ENCODE results near the gene VWA2. TPM values are rescaled to one million over a fixed set of nuclear protein-coding genes. Genes with fewer than 3 reads are reported as not detected.

The VWA2 gene
- total RNA-seq = 1 to 10 TPM in 1 of 4 donors, under 1 TPM in 1, not detected in 2; 0.64 to 3.3 TPM

DNA sequence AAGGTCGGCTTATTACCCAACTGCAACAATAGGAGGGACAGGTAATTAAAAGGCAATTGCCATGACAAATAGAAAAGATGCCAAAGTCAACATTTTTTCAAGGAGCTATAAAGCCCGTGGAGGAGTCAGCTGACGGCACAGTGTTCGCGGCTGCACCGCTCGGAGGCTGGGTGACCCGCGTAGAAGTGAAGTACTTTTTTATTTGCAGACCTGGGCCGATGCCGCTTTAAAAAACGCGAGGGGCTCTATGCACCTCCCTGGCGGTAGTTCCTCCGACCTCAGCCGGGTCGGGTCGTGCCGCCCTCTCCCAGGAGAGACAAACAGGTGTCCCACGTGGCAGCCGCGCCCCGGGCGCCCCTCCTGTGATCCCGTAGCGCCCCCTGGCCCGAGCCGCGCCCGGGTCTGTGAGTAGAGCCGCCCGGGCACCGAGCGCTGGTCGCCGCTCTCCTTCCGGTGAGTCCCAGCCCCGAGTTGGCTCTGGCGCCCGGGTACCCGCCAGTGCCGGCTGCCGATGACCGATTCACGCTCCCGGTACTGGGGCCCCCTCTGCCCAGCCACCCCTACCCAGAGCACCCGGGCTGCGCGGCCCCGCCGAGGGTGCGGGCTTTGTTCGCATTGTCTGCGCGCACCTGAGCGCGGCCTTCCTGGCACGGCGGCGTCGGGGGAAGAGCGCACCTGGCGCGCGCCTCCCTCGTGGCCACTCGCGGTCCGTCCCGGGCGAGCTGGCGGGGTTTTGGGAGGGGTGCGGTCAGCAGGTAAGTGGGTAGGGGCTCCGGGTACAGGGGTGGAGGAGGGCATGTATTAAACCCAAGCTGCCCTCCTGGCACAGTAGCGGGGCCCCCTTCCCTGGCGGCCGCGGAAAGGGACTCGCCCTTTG, at the start of gene VWA2:
Gene VWA2, plus strand, starts transcription at position 138 of the 877 bp plus-strand sequence. CDS start 9,460 bp downstream, outside the sequence.
- DNase-seq = peak; percentile 57
- WGBS, 2 donors (ENCODE audit: low coverage in 1 of 2) = 0 to 3% methylated on average over 9 to 51 of the region's 79 CpGs
- peak in 1 of 3 donors; percentile 31 for TF ChIP-seq POLR2AphosphoS5 (IDR thresholded peaks at IDR 0.05)
- no peak for TF ChIP-seq POLR2A (IDR thresholded peaks at IDR 0.05)
- Histone ChIP-seq H3K27me3 (peaks cover 99% of the 10 kb centered on the region), H3K27ac (no peak within 1 kb of the TSS), H3K36me3 (no peaks in the 10 kb centered on the region), H3K4me1 (peaks cover 0 to 15% (median 11%) of the 10 kb centered on the region in 4 donors), H3K9me3 (no peaks in the 10 kb centered on the region), H3K4me3 (peak within 1 kb of the TSS; percentile 5 to 47 (median 33))
- intact Hi-C loops (cut with DNase I; ENCODE audit: low total_unique reads) (no loop called here), in situ Hi-C loops (cut with MboI; ENCODE audit: low pct_ligation_motif_present in 1 of 4, low pct_unique_long_range_greater_than_20kb in 1 of 4, low sequenced_read_pairs in 3 of 4) (no loop called here)

GRCh38 chr10:114189700-114190099, 49.4 kb upstream of the VWA2 start:
- intact Hi-C loops (cut with DNase I; ENCODE audit: low total_unique reads) (no loop called here), in situ Hi-C loops (cut with MboI; ENCODE audit: low pct_ligation_motif_present in 1 of 4, low pct_unique_long_range_greater_than_20kb in 1 of 4, low sequenced_read_pairs in 3 of 4) (no loop called here)
- no peaks in the 10 kb centered on the region for H3K27me3 ChIP-seq
- TF ChIP-seq EP300 (IDR thresholded peaks at IDR 0.05; ENCODE audit: low read depth) = no peak
- TF ChIP-seq POLR2AphosphoS5 (IDR thresholded peaks at IDR 0.05) = no peak
- no peak for TF ChIP-seq CTCF (IDR thresholded peaks at IDR 0.05)
- TF ChIP-seq POLR2A (IDR thresholded peaks at IDR 0.05) = no peak
- no peak overlapping the region for H3K27ac ChIP-seq
- no peaks in the 10 kb centered on the region for H3K36me3 ChIP-seq
- H3K4me3 ChIP-seq = no peak overlapping the region
- no peaks in the 10 kb centered on the region for H3K4me1 ChIP-seq
- WGBS, 2 donors (ENCODE audit: low coverage in 1 of 2) = 90 to 92% methylated on average over 7 to 8 of the region's 8 CpGs
- no peaks in the 10 kb centered on the region for H3K9me3 ChIP-seq
- no peak for DNase-seq

DNA sequence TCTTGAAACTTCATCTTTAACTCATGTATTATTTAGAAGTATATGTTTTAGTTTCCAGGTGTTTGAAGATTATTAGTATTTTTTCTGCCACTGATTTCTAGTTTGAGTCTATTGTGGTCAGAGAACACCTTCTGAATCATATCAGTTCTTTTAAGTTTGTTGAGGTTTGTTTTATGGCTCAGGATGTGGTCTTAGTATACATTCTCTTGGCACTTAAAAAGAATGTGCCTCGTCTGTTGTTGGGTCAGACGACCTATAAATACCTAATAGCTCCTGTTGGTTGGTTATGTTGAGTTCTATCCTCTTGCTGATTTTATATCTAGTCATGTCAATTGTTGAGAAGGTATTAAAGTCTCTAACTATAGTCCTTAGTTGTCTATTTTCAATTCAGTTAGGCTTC, 44.0 kb upstream of the VWA2 start:
- H3K27ac ChIP-seq = no peak overlapping the region
- DNase-seq = no peak
- H3K27me3 ChIP-seq = peaks cover 13% of the 10 kb centered on the region
- WGBS, 2 donors (ENCODE audit: low coverage in 1 of 2) = 43 to 58% methylated on average over 2 of the region's 2 CpGs
- H3K36me3 ChIP-seq = no peaks in the 10 kb centered on the region
- in situ Hi-C loops (cut with MboI; ENCODE audit: low pct_ligation_motif_present in 1 of 4, low pct_unique_long_range_greater_than_20kb in 1 of 4, low sequenced_read_pairs in 3 of 4) (no loop called here), intact Hi-C loops (cut with DNase I; ENCODE audit: low total_unique reads) (no loop called here)
- TF ChIP-seq EP300 (IDR thresholded peaks at IDR 0.05; ENCODE audit: low read depth) (no peak), POLR2A (IDR thresholded peaks at IDR 0.05) (no peak)
- no peaks in the 10 kb centered on the region for H3K4me1 ChIP-seq
- H3K9me3 ChIP-seq = no peaks in the 10 kb centered on the region
- H3K4me3 ChIP-seq = no peak overlapping the region

GRCh38 chr10:114199239-114199638, 39.8 kb upstream of the VWA2 start:
- intact Hi-C loops (cut with DNase I; ENCODE audit: low total_unique reads) (no loop called here), in situ Hi-C loops (cut with MboI; ENCODE audit: low pct_ligation_motif_present in 1 of 4, low pct_unique_long_range_greater_than_20kb in 1 of 4, low sequenced_read_pairs in 3 of 4) (no loop called here)
- Histone ChIP-seq H3K4me1 (no peaks in the 10 kb centered on the region), H3K27ac (no peak overlapping the region), H3K36me3 (no peaks in the 10 kb centered on the region), H3K9me3 (no peaks in the 10 kb centered on the region), H3K27me3 (peaks cover 13% of the 10 kb centered on the region), H3K4me3 (no peak overlapping the region)
- no peak for DNase-seq
- TF ChIP-seq CTCF (IDR thresholded peaks at IDR 0.05) (no peak), POLR2A (IDR thresholded peaks at IDR 0.05) (no peak), EP300 (IDR thresholded peaks at IDR 0.05; ENCODE audit: low read depth) (no peak), POLR2AphosphoS5 (IDR thresholded peaks at IDR 0.05) (no peak)
- 88 to 91% methylated on average over 4 of the region's 4 CpGs for WGBS, 2 donors (ENCODE audit: low coverage in 1 of 2)

- intact Hi-C loops (cut with DNase I; ENCODE audit: low total_unique reads) = no loop called here
- Histone ChIP-seq H3K9me3 (no peaks in the 10 kb centered on the region), H3K27me3 (peaks cover 4% of the 10 kb centered on the region), H3K27ac (no peak overlapping the region), H3K36me3 (no peaks in the 10 kb centered on the region), H3K4me1 (no peaks in the 10 kb centered on the region), H3K4me3 (no peak overlapping the region)
- TF ChIP-seq POLR2A (IDR thresholded peaks at IDR 0.05) = no peak
- TF ChIP-seq CTCF (IDR thresholded peaks at IDR 0.05) = no peak
- TF ChIP-seq EP300 (IDR thresholded peaks at IDR 0.05; ENCODE audit: low read depth) = no peak
- no peak for TF ChIP-seq POLR2AphosphoS5 (IDR thresholded peaks at IDR 0.05)
- DNase-seq = no peak
- in situ Hi-C loops (cut with MboI; ENCODE audit: low pct_ligation_motif_present in 1 of 4, low pct_unique_long_range_greater_than_20kb in 1 of 4, low sequenced_read_pairs in 3 of 4) = no loop called here
- WGBS, 2 donors (ENCODE audit: low coverage in 1 of 2) = 65 to 75% methylated on average over 3 of the region's 3 CpGs
Measured at GRCh38 chr10:114202812-114203211, 36.2 kb upstream of the VWA2 start.

Data from transverse colon (tissue), 4 donors.